GM19468 (cell line): ENCODE measurements around the gene FAM181B.
"Not testable (repeated sequence)": the region's sequence is repeated elsewhere in the genome, so short reads cannot be mapped to it uniquely, and the experiment has no call there.

Experiments used
- ATAC-seq: cut with Tn5 transposase; IDR thresholded peaks from one replicate; pipeline ENCODE4 v1.9.1; 2021; ENCODE audit warnings: mild to moderate bottlenecking, moderate library complexity, moderate number of reproducible peaks; ENCODE audit not compliant: unreplicated experiment; ENCODE audit errors: extremely low read depth

The FAM181B gene

GRCh38 chr11:82689347-82689746, 44.3 kb downstream of the FAM181B start:
- ATAC-seq: not testable (repeated sequence)

GRCh38 chr11:82686211-82686610, 47.5 kb downstream of the FAM181B start:
- no peak for ATAC-seq

GRCh38 chr11:82683029-82683428, 50.6 kb downstream of the FAM181B start:
- ATAC-seq: no peak

- no peak for ATAC-seq
Observed at GRCh38 chr11:82682003-82682751, 51.5 kb downstream of the FAM181B start.

- ATAC-seq: no peak
Observed at GRCh38 chr11:82680252-82680651, 53.4 kb downstream of the FAM181B start.
